GOT3 (cell line): Measurements from ENCODE around the gene AOC1.

ENCODE experiments used
- DNase-seq: peaks from one replicate; lab custom pipeline; 2025; ENCODE audit warnings: mixed read lengths; lab: John Stamatoyannopoulos, UW

AOC1 gene

GRCh38 chr7:150858236-150859197 lies 6.2 kb downstream of the AOC1 start:
- DNase-seq = no peak

- no peak for DNase-seq
Observed at GRCh38 chr7:150860291-150860977, 8.1 kb downstream of the AOC1 start.

GRCh38 chr7:150860978-150861295 lies 8.6 kb downstream of the AOC1 start:
- DNase-seq = no peak

DNA sequence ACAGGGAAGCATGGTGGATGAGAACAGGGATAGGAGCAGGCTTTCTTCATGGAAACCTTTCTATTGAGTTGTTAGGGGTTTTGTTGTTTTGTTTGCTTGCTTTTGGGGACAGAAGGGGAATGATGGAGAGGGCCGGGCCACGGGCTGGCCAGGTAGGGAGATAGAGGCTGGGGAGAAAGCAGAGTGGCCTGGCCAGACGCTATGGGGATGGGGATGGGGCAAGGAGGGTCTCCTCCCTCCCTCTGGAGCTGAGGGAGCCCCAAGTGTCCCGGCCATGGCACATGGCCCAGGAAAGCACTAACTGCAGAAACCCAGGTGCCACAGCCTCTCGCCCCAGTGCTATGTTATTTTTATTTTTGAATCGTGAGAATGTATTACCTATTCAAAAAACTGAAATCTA lies 10.0 kb downstream of the AOC1 start:
- DNase-seq = no peak

DNA sequence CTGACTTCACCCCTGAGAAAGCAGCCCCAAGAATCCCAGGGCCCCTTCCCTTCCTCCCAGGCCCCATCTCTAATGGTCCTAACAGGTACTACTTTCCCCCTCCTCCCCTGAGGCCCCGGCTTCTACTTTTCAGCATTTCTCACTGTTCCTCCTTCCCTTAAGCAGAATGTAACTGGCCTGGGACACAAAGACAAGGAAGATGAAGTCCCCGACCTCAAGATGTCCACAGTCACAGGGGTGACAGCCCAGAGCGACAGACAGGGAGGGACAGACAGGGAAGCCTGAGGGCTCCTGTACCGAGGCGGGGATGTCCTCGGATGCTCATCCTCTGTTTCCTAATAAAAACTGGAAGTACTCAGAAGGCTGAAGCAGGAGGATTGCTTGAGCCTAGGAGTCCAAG lies 11.6 kb downstream of the AOC1 start:
- no peak for DNase-seq

- no peak for DNase-seq
Observed at GRCh38 chr7:150866932-150867564, 14.7 kb downstream of the AOC1 start.

- DNase-seq = no peak
Observed at GRCh38 chr7:150867605-150868004, 15.3 kb downstream of the AOC1 start.

DNA sequence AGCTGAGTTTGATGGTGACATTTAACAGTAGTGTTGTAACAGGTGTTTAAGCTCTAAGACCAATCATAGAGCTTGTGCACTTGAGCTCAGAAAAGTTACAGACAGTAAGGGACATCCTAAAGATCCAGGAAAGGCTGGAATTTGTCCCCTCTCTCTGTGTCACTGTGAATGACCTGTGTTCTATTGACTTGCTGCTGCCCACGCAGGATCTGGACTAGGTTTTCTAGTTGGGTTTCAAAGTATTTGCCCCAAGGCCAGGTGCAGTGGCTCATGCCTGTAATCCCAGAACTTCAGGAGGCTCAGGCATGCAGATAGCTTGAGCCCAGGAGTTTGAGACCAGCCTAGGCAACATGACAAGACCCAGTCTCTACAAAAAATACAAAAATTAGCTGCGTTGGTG lies 17.1 kb downstream of the AOC1 start:
- no peak for DNase-seq

- no peak for DNase-seq
Observed at GRCh38 chr7:150871601-150872000, 19.3 kb downstream of the AOC1 start.

DNA sequence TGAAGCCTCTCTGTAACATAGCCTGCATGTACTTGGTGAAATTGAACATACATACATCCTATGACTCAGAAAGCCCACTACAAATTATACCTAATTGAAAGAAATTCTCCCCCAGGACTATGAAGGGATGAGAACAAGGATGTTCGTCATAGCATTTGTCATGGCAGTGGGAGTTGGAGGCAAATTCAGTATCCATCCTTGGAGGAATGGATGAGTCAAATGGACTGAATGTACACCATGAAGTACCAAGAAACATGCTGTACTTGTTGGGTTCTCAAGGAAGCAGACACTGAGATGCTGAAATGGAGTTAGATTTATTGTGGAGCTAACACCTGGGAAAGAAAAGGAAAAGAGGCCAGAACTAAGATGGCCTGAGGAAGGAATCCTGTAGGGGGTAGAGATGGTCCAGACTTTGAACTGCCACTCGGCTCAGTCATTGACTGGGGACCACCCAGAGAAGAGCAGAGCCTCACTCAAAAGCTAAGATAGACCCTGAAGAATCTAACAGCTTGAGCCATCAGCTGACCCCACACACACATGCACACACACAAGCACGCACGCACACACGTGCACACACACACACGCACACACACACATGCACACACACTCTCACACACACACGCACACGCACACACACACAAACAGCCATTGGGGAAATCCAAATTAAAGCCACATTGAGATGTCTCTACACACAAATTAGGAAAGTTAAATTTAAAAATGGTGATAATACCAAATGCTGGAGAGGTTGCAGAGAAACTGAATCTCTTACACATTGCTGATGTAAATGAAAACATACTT lies 22.3 kb downstream of the AOC1 start:
- no peak for DNase-seq

GRCh38 chr7:150875791-150876190 lies 23.5 kb downstream of the AOC1 start:
- DNase-seq = no peak

DNA sequence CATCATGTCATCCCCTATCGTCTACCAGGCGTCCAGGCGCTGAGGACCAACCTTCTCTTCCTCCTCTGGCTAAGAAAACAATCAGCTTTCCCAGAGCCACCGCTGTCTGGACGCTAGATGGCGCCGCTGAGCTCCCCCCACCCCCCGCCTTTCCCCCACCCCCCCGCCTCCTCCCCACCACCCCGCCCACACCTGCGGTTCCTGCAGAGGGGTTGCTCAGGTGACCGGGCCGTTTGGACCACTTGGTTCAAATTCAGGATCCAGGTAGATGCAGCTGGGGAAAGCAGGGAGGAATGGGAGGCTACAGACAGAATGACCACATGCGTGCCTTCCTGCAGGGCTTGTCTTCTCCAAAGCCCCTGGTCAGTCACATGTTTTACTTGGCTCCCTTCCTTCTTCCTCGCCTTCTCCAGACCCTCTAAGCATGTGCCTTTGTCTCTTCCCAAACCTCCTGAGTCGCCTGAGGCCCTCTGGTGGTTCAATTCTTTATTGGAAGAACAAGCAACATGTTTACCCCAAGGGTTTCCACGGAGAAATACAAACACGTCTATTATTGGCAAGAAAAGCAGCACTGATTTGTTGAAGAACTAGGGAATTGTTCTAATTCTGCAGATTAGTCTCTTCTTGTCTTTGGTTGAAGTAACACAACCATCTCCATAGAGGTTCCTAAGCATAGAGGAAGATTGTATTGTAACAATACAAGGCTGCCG lies 24.7 kb downstream of the AOC1 start:
- no peak for DNase-seq

DNA sequence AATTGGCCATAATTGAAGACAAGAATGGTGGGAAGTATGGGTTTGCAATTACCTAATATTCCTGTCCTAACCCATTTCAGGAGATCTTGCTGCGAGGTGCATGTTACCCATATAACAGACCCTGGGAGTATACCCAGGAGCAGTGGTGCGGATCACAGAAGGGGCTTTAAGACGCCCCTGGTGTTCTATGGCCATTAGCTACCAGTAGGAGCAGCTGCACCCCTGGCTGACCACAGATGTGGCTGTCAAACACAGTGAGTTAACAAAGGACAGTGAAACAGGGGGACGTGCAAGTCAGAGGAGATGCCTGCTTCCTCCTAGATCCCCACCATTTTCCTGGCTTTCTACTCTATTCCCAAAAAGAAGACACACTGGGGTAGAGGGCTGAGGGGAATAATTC lies 25.2 kb downstream of the AOC1 start:
- DNase-seq = no peak

DNA sequence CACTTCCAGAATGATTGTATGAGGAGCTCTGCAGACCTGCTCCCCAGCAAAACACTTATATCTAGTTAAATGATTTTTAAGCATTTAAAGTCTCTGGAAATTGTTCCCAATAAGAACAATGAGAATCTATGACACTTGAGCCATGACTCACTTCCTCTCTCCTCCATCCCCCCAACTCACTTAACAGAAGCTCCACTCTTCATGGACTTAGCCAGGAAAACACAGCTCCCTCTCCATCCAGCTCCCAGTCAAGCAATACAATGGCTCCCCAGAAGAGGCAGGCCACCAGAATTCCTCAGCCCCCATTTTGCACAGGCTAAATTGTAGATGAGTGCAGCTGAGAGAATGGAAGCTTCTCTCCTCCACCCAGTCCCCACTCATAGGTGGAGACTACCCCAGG lies 27.0 kb downstream of the AOC1 start:
- DNase-seq = no peak

GRCh38 chr7:150881189-150881588 lies 28.9 kb downstream of the AOC1 start:
- no peak for DNase-seq

- DNase-seq = no peak
Observed at GRCh38 chr7:150890853-150891584, 38.7 kb downstream of the AOC1 start.

DNA sequence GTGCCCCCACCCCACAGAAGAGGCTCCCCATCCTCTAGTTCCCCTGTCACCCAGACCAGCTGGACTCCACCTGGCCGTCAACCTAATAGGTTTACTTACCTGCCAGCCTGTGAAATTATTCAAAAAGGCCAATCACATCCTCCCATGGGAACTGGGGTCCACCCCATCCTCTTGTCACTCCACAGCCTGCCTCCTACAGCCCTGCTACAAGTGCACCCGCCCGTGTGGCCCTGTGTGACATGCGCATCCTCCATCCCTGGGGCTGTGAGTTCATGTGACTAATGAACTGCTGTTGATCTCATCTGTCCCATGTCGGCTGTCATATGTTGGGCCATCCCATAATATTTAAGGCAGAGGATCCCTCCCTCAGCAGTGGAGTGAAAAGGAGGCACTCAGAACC lies 39.4 kb downstream of the AOC1 start:
- DNase-seq = no peak

GRCh38 chr7:150895809-150896208 lies 43.5 kb downstream of the AOC1 start:
- no peak for DNase-seq

GRCh38 chr7:150896562-150897209 lies 44.4 kb downstream of the AOC1 start:
- no peak for DNase-seq
